KMS-11 (cell line): ENCODE measurements around the gene AIFM1.

Experiments
- H2AFZ ChIP-seq: fragments of 200-600 bp; sonication (generic); 2 replicates; pipeline ENCODE4 v1.6.1; 2016; ENCODE audit warnings: antibody characterized with exemption, mixed run types, low read depth
- H3K27ac ChIP-seq: fragments of 200-600 bp; sonication (generic); 2 replicates; pipeline ENCODE4 v1.6.1; 2016; ENCODE audit warnings: mild to moderate bottlenecking, mixed run types
- H3K27me3 ChIP-seq: fragments of 200-600 bp; sonication (generic); 2 replicates; pipeline ENCODE4 v1.6.1; 2017; ENCODE audit warnings: mild to moderate bottlenecking, low read depth, mixed run types, moderate library complexity; ENCODE audit not compliant: insufficient read depth
- H3K36me3 ChIP-seq: fragments of 200-600 bp; sonication (generic); 2 replicates; pipeline ENCODE4 v1.6.1; 2017; ENCODE audit warnings: mild to moderate bottlenecking, mixed run types; ENCODE audit not compliant: insufficient read depth
- H3K4me1 ChIP-seq: fragments of 200-600 bp; sonication (generic); 2 replicates; pipeline ENCODE4 v1.6.1; 2016; ENCODE audit warnings: mild to moderate bottlenecking, low read depth, mixed run types; ENCODE audit not compliant: poor library complexity, severe bottlenecking
- H3K4me2 ChIP-seq: fragments of 200-600 bp; sonication (generic); 2 replicates; pipeline ENCODE4 v1.7.0; 2016; ENCODE audit warnings: mild to moderate bottlenecking, mixed run types
- H3K4me3 ChIP-seq: fragments of 200-600 bp; sonication (generic); IDR thresholded peaks from 2 replicates; pipeline ENCODE4 v1.6.1; 2017; ENCODE audit warnings: low read depth, low read length, mixed read lengths; ENCODE audit not compliant: insufficient read depth
- H3K79me2 ChIP-seq: fragments of 200-600 bp; sonication (generic); 2 replicates; pipeline ENCODE4 v1.6.1; 2016; ENCODE audit warnings: low read depth, mixed run types; ENCODE audit not compliant: insufficient read depth
- H3K9ac ChIP-seq: fragments of 200-600 bp; sonication (generic); 2 replicates; pipeline ENCODE4 v1.6.1; 2016; ENCODE audit warnings: mild to moderate bottlenecking, mixed run types
- H4K20me1 ChIP-seq: fragments of 200-600 bp; sonication (generic); 2 replicates; pipeline ENCODE4 v1.6.1; 2016; ENCODE audit warnings: mild to moderate bottlenecking, mixed run types; ENCODE audit not compliant: insufficient read depth
- TF ChIP-seq, protein P1 (sequence below): fragments of 200-600 bp; sonication (generic); conservative IDR thresholded peaks from 2 replicates; pipeline ENCODE4 v1.6.1; 2017; ENCODE audit warnings: low read depth, mild to moderate bottlenecking, antibody characterized with exemption, low read length, moderate library complexity, mixed read lengths

The AIFM1 gene

DNA sequence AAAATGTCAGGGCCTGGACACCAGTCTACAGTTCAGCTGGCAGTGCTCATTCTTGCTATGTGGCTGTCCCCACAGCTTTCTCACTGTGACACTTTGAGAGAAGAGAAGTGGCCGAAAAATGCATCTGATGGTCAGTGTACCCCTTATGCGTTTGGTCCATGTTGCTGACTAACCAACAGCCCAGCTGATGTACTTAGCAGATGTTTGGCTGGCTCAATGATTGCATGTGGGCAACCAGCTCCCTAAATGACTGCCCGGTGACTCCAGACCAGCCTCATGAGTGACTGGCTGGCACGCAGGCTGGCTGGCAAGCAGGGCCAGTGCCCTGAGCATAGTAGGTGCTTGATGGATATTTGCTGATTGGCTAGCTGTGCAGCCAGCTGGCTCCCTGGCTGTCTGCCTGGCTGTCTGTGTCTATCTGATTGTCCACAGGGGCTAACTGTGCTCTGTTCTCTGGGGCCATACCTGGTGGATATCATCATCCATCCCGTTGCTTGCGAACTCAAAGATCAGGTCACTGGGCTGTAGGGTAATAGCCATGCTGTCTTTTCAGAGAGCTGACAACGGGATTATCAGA, 84.8 kb downstream of the AIFM1 start:
- Histone ChIP-seq H4K20me1 (no peaks in the 10 kb centered on the region), H2AFZ (no peak overlapping the region), H3K4me1 (peaks cover 46% of the 10 kb centered on the region), H3K27ac (no peak overlapping the region), H3K27me3 (no peaks in the 10 kb centered on the region), H3K4me2 (no peak overlapping the region), H3K9ac (no peak overlapping the region), H3K36me3 (no peaks in the 10 kb centered on the region), H3K79me2 (no peaks in the 10 kb centered on the region), H3K4me3 (no peak overlapping the region)
- TF ChIP-seq, protein P1, sequence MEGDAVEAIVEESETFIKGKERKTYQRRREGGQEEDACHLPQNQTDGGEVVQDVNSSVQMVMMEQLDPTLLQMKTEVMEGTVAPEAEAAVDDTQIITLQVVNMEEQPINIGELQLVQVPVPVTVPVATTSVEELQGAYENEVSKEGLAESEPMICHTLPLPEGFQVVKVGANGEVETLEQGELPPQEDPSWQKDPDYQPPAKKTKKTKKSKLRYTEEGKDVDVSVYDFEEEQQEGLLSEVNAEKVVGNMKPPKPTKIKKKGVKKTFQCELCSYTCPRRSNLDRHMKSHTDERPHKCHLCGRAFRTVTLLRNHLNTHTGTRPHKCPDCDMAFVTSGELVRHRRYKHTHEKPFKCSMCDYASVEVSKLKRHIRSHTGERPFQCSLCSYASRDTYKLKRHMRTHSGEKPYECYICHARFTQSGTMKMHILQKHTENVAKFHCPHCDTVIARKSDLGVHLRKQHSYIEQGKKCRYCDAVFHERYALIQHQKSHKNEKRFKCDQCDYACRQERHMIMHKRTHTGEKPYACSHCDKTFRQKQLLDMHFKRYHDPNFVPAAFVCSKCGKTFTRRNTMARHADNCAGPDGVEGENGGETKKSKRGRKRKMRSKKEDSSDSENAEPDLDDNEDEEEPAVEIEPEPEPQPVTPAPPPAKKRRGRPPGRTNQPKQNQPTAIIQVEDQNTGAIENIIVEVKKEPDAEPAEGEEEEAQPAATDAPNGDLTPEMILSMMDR, result no peak

DNA sequence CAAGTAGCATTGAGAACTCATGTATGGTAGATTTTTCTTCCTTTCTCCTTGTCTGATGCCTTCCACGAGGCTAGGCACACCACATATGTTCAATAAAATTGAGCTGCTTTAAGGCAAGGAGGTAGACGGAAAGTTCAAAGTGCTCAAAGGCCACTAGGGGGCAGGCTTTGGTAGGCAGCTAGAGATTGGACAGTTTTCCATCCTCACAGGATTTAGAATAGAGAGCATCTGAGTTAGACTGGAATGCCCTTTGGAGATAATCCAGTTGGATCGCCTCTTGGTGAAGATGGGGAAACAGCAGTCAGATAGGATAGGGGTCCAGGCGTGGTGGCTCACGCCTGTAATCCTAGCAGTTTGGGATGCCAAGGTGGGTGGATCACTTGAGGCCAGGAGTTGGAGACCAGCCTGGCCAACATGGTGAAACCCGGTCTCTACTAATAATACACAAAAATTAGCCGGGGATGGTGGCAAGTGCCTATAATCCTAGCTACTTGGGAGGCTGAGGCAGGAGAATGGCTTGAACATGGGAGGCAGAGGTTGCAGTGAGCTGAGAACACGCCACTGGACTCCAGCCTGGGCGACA, 85.7 kb downstream of the AIFM1 start:
- H4K20me1 ChIP-seq, result no peaks in the 10 kb centered on the region
- H3K4me1 ChIP-seq, result peaks cover 37% of the 10 kb centered on the region

More for the DNA sequence above, 85.7 kb downstream of the AIFM1 start:
- Histone ChIP-seq H2AFZ (no peak overlapping the region), H3K79me2 (no peaks in the 10 kb centered on the region), H3K27ac (no peak overlapping the region), H3K9ac (no peak overlapping the region), H3K4me2 (no peak overlapping the region), H3K4me3 (no peak overlapping the region), H3K27me3 (no peaks in the 10 kb centered on the region), H3K36me3 (no peaks in the 10 kb centered on the region)
- TF ChIP-seq, protein P1, result peak; percentile 82
